Uterus (tissue), 4 donors: Measurements from ENCODE around the gene CACNA1C. TPM values are rescaled to one million over a fixed set of nuclear protein-coding genes. Genes with fewer than 3 reads are reported as not detected.

Experiments used
- DNase-seq, 2 donors: peaks; one replicate each; pipeline ENCODE4 v3.0.0-alpha.2; 2019 to 2020
- H3K27ac ChIP-seq, 2 donors: fragments of 200-600 bp; sonication (generic); 1 replicate in 1 of 2; 2 replicates in 1 of 2; pipeline ENCODE4 v1.5.1; 2016 to 2018
- H3K27me3 ChIP-seq, 2 donors: fragments of 200-600 bp; sonication (generic); one replicate each; pipeline ENCODE4 v1.5.1; 2018 to 2019; ENCODE audit warnings: control low read depth in 1 of 2
- H3K36me3 ChIP-seq, 2 donors: fragments of 200-600 bp; sonication (generic); one replicate each; pipeline ENCODE4 v1.5.1; 2019; ENCODE audit warnings: control low read depth in 1 of 2
- H3K4me1 ChIP-seq, 2 donors: fragments of 200-600 bp; sonication (generic); one replicate each; pipeline ENCODE4 v1.5.1; 2018 to 2019; ENCODE audit warnings: control low read depth in 1 of 2
- H3K4me3 ChIP-seq, 2 donors: fragments of 200-600 bp; sonication (generic); 1 replicate in 1 of 2; 2 replicates in 1 of 2; pipeline ENCODE4 v1.5.1; 2018 to 2019; ENCODE audit warnings: mild to moderate bottlenecking in 1 of 2
- H3K9me3 ChIP-seq, 2 donors: fragments of 200-600 bp; sonication (generic); one replicate each; pipeline ENCODE4 v1.5.1; 2019; ENCODE audit warnings: control low read depth in 1 of 2
- CTCF ChIP-seq, 4 experiments: fragments of 200-600 bp in 2 of 4; fragments of 450-650 bp in 2 of 4; sonication (generic) in 2 of 4; IDR thresholded peaks; one replicate each; pipeline ENCODE4 v1.5.1; 2016 to 2019; ENCODE audit warnings: antibody characterized with exemption in 4 of 4, mild to moderate bottlenecking in 2 of 4, moderate library complexity in 1 of 4
- POLR2A ChIP-seq, 2 donors: fragments of 450-650 bp; IDR thresholded peaks; one replicate each; pipeline ENCODE4 v1.6.1; 2016; ENCODE audit warnings: antibody characterized with exemption in 2 of 2, mild to moderate bottlenecking in 1 of 2, moderate library complexity in 1 of 2
- intact Hi-C: fragments of 100-400 bp; cut with DNase I; formaldehyde crosslinking; loops from one replicate; pipeline ENCODE4 v1.15.1; 2023; ENCODE audit warnings: low total_unique reads
- total RNA-seq, 4 donors: library from RNA; depleted of rRNA in 3 of 4; stranded (reverse); fragments of >200 nt in 3 of 4; gene quantifications; one replicate each; pipeline versions ENCODE4 v1.1.0 to v1.2.4, GENCODE V29; 2014 to 2023
- donor health status: DM: yes; HTN: yes; CAD: no.

CACNA1C gene
- total RNA-seq, 4 donors from 2014 or later: 15.9 to 121 (median 32.1) TPM

GRCh38 chr12:2092890-2093289 lies 40.1 kb downstream of the CACNA1C start:
- no peak for DNase-seq
- H3K36me3 ChIP-seq: no peaks in the 10 kb centered on the region
- no peak overlapping the region for H3K4me3 ChIP-seq
- intact Hi-C loops: no loop called here
- H3K27me3 ChIP-seq: no peaks in the 10 kb centered on the region
- no peak for TF ChIP-seq POLR2A (IDR thresholded peaks at IDR 0.05)
- no peak for TF ChIP-seq CTCF (IDR thresholded peaks at IDR 0.05)
- peaks cover 8 to 32% of the 10 kb centered on the region in 2 donors for H3K4me1 ChIP-seq
- no peaks in the 10 kb centered on the region for H3K9me3 ChIP-seq
- peak overlapping the region; percentile 45 to 73 for H3K27ac ChIP-seq

GRCh38 chr12:2094597-2094996 lies 41.8 kb downstream of the CACNA1C start:
- Histone ChIP-seq H3K9me3 (no peaks in the 10 kb centered on the region), H3K27me3 (no peaks in the 10 kb centered on the region), H3K36me3 (no peaks in the 10 kb centered on the region), H3K27ac (peak overlapping the region; percentile 65 to 73), H3K4me3 (no peak overlapping the region), H3K4me1 (peaks cover 8 to 32% of the 10 kb centered on the region in 2 donors)
- no peak for TF ChIP-seq CTCF (IDR thresholded peaks at IDR 0.05)
- TF ChIP-seq POLR2A (IDR thresholded peaks at IDR 0.05): no peak
- intact Hi-C loops: no loop called here
- DNase-seq: no peak

- DNase-seq: peak; percentile 56 to 66
- TF ChIP-seq POLR2A (IDR thresholded peaks at IDR 0.05) (no peak), CTCF (IDR thresholded peaks at IDR 0.05) (no peak)
- no peak overlapping the region for H3K4me3 ChIP-seq
- H3K9me3 ChIP-seq: no peaks in the 10 kb centered on the region
- peaks cover 8 to 32% of the 10 kb centered on the region in 2 donors for H3K4me1 ChIP-seq
- intact Hi-C loops: no loop called here
- H3K27ac ChIP-seq: peak overlapping the region; percentile 65 to 73
- H3K27me3 ChIP-seq: no peaks in the 10 kb centered on the region
- no peaks in the 10 kb centered on the region for H3K36me3 ChIP-seq
These were observed 43.1 kb downstream of the CACNA1C start for GRCh38 chr12:2095878-2096277.

- H3K27me3 ChIP-seq: no peaks in the 10 kb centered on the region
- no peak for DNase-seq
- no peak for TF ChIP-seq POLR2A (IDR thresholded peaks at IDR 0.05)
- no peaks in the 10 kb centered on the region for H3K9me3 ChIP-seq
- intact Hi-C loops: no loop called here
- H3K27ac ChIP-seq: no peak overlapping the region
- no peaks in the 10 kb centered on the region for H3K36me3 ChIP-seq
- no peak overlapping the region for H3K4me3 ChIP-seq
- H3K4me1 ChIP-seq: peaks cover 8 to 32% of the 10 kb centered on the region in 2 donors
These were observed 44.8 kb downstream of the CACNA1C start for GRCh38 chr12:2097617-2098016.

GRCh38 chr12:2098852-2099251 lies 46.1 kb downstream of the CACNA1C start:
- Histone ChIP-seq H3K27ac (no peak overlapping the region), H3K36me3 (no peaks in the 10 kb centered on the region), H3K9me3 (no peaks in the 10 kb centered on the region), H3K27me3 (no peaks in the 10 kb centered on the region), H3K4me1 (peaks cover 8 to 21% of the 10 kb centered on the region in 2 donors), H3K4me3 (no peak overlapping the region)
- no peak for DNase-seq
- no peak for TF ChIP-seq CTCF (IDR thresholded peaks at IDR 0.05)
- no peak for TF ChIP-seq POLR2A (IDR thresholded peaks at IDR 0.05)
- intact Hi-C loops: no loop called here

GRCh38 chr12:2099595-2099994 lies 46.8 kb downstream of the CACNA1C start:
- no peak for TF ChIP-seq POLR2A (IDR thresholded peaks at IDR 0.05)
- no peak for TF ChIP-seq CTCF (IDR thresholded peaks at IDR 0.05)
- peak overlapping the region in 1 of 2 donors; percentile 23 for H3K27ac ChIP-seq
- H3K4me1 ChIP-seq: peaks cover 5 to 14% of the 10 kb centered on the region in 2 donors
- H3K9me3 ChIP-seq: no peaks in the 10 kb centered on the region
- intact Hi-C loops: no loop called here
- DNase-seq: no peak
- H3K27me3 ChIP-seq: no peaks in the 10 kb centered on the region
- no peaks in the 10 kb centered on the region for H3K36me3 ChIP-seq
- no peak overlapping the region for H3K4me3 ChIP-seq
